Loucy (cell line): ENCODE results near the gene ABHD6.
A peak's percentile ranks its signal among the peaks of the same experiment; 100 is the strongest.

Experiments
- H2AFZ ChIP-seq: fragments of 200-600 bp; sonication (generic); 2 replicates; pipeline ENCODE4 v1.6.0; 2016; ENCODE audit warnings: antibody characterized with exemption, mild to moderate bottlenecking, low read length, moderate library complexity
- H3F3A ChIP-seq: fragments of 200-600 bp; 2 replicates; pipeline ENCODE4 v1.6.0; 2016; ENCODE audit warnings: antibody characterized with exemption, low read depth, mild to moderate bottlenecking
- H3K27me3 ChIP-seq: fragments of 200-600 bp; sonication (generic); 2 replicates; pipeline ENCODE4 v1.6.1; 2014; ENCODE audit warnings: low read length, mild to moderate bottlenecking; ENCODE audit not compliant: insufficient read depth, poor library complexity, severe bottlenecking
- H3K36me3 ChIP-seq: fragments of 200-600 bp; sonication (generic); 2 replicates; pipeline ENCODE4 v1.6.1; 2016; ENCODE audit warnings: low read length; ENCODE audit not compliant: insufficient read depth
- H3K4me1 ChIP-seq: fragments of 200-600 bp; sonication (generic); 2 replicates; pipeline ENCODE4 v1.5.1; 2014; ENCODE audit warnings: low read length, mild to moderate bottlenecking; ENCODE audit not compliant: insufficient read depth, poor library complexity, severe bottlenecking
- H3K4me2 ChIP-seq: fragments of 200-600 bp; sonication (generic); 2 replicates; pipeline ENCODE4 v1.6.0; 2014; ENCODE audit warnings: antibody characterized with exemption, low read length, low read depth, mild to moderate bottlenecking; ENCODE audit not compliant: poor library complexity, severe bottlenecking
- H3K4me3 ChIP-seq: fragments of 200-600 bp; sonication (generic); 2 replicates; pipeline ENCODE4 v1.5.1; 2014; ENCODE audit warnings: low read length, mild to moderate bottlenecking, mixed read lengths; ENCODE audit not compliant: poor library complexity, severe bottlenecking
- H3K79me2 ChIP-seq: fragments of 200-600 bp; sonication (generic); 2 replicates; pipeline ENCODE4 v1.6.1; 2014; ENCODE audit warnings: low read length; ENCODE audit not compliant: insufficient read depth
- H3K9ac ChIP-seq: fragments of 200-600 bp; sonication (generic); 2 replicates; pipeline ENCODE4 v1.6.0; 2014; ENCODE audit warnings: mild to moderate bottlenecking, low read depth, low read length, moderate library complexity; ENCODE audit not compliant: poor library complexity, severe bottlenecking
- H3K9me2 ChIP-seq: fragments of 200-600 bp; sonication (generic); replicated peaks from 2 replicates; pipeline ENCODE4 v1.6.1; 2016; ENCODE audit warnings: low read depth, low read length, mixed read lengths
- H3K9me3 ChIP-seq: fragments of 200-600 bp; sonication (generic); 2 replicates; pipeline ENCODE4 v1.6.1; 2014; ENCODE audit warnings: mild to moderate bottlenecking, antibody characterized with exemption, low read length, low read depth; ENCODE audit not compliant: insufficient read depth
- H4K20me1 ChIP-seq: fragments of 200-600 bp; sonication (generic); 2 replicates; pipeline ENCODE4 v1.6.0; 2014; ENCODE audit warnings: antibody characterized with exemption, low read length, mild to moderate bottlenecking; ENCODE audit not compliant: insufficient read depth, poor library complexity, severe bottlenecking
- EZH2phosphoT487 ChIP-seq: fragments of 200-600 bp; IDR thresholded peaks from 2 replicates; pipeline ENCODE4 v1.6.1; 2018; ENCODE audit warnings: antibody characterized with exemption, mild to moderate bottlenecking, moderate library complexity, borderline replicate concordance
- TF ChIP-seq, protein P1 (sequence below): fragments of 200-600 bp; sonication (generic); conservative IDR thresholded peaks from 2 replicates; pipeline ENCODE4 v1.5.1; 2014; ENCODE audit warnings: mild to moderate bottlenecking, antibody characterized with exemption, low read length

ABHD6 gene

DNA sequence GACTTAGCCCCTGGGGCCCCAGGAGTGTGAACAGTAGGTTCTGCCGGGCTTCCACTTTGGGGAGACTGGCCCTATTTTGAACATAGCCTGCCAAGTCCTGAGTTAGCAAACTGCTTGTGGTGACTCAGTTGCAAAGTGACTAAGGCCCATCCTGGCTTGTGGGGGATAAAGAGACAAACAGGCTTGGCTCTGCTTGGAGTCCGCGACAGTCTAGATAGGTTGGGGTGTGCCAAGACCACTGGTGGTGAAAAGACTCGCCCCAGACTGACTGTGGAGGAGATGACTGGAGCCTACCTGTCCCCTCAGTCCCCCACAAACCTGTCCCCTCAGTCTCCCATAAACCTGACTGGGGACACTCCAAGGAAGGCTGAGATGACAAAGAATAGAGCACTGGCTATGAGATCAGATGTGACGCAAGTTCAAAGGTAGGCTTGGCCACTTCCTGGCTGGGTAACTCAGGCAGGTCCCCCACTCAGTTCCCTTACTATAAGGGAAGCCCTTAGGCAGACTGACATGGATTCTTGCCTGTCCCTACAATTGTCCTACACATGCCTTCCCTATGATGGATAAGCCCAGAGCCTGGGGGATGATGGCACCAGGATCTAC is 31.1 kb upstream of the ABHD6 start:
- H3K36me3 ChIP-seq: no peaks in the 10 kb centered on the region
- no peaks in the 10 kb centered on the region for H3K79me2 ChIP-seq
- H3K27me3 ChIP-seq: no peaks in the 10 kb centered on the region
- H3F3A ChIP-seq: no peaks in the 10 kb centered on the region
- no peaks in the 10 kb centered on the region for H3K9me3 ChIP-seq
- H3K4me2 ChIP-seq: no peak overlapping the region
- TF ChIP-seq, protein P1, sequence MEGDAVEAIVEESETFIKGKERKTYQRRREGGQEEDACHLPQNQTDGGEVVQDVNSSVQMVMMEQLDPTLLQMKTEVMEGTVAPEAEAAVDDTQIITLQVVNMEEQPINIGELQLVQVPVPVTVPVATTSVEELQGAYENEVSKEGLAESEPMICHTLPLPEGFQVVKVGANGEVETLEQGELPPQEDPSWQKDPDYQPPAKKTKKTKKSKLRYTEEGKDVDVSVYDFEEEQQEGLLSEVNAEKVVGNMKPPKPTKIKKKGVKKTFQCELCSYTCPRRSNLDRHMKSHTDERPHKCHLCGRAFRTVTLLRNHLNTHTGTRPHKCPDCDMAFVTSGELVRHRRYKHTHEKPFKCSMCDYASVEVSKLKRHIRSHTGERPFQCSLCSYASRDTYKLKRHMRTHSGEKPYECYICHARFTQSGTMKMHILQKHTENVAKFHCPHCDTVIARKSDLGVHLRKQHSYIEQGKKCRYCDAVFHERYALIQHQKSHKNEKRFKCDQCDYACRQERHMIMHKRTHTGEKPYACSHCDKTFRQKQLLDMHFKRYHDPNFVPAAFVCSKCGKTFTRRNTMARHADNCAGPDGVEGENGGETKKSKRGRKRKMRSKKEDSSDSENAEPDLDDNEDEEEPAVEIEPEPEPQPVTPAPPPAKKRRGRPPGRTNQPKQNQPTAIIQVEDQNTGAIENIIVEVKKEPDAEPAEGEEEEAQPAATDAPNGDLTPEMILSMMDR: no peak
- no peak for TF ChIP-seq EZH2phosphoT487
- H3K4me3 ChIP-seq: no peak overlapping the region
- H4K20me1 ChIP-seq: no peaks in the 10 kb centered on the region
- H3K9me2 ChIP-seq: no peaks in the 10 kb centered on the region
- no peak overlapping the region for H2AFZ ChIP-seq
- H3K4me1 ChIP-seq: peaks cover 4% of the 10 kb centered on the region
- H3K9ac ChIP-seq: no peak overlapping the region

DNA sequence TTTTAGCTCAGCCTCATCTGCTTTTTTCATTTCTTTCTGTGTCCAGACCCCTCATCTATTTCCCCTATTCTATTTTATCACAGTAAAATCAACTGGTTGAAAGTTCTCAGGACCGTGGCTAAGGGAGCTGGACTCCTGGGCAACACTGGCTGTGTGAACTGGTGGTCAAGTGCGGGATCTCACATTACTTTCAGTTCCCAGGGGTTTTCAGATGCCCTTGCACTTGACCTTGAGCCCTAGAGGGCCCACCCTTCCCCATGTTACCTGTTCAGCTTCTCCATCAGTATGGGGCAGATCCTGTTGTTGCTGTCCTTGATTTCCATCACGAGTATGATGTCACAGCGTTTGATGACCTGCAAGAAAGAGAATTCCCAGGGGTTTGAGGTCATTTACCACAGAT is 29.6 kb upstream of the ABHD6 start:
- no peaks in the 10 kb centered on the region for H3K4me1 ChIP-seq
- no peaks in the 10 kb centered on the region for H3K36me3 ChIP-seq
- no peak overlapping the region for H3K4me2 ChIP-seq
- H3K4me3 ChIP-seq: no peak overlapping the region
- no peaks in the 10 kb centered on the region for H3K9me2 ChIP-seq
- no peaks in the 10 kb centered on the region for H3K79me2 ChIP-seq
- no peaks in the 10 kb centered on the region for H4K20me1 ChIP-seq
- H3K9ac ChIP-seq: no peak overlapping the region
- H3K27me3 ChIP-seq: no peaks in the 10 kb centered on the region
- no peaks in the 10 kb centered on the region for H3K9me3 ChIP-seq
- TF ChIP-seq, protein P1: no peak
- TF ChIP-seq EZH2phosphoT487: no peak
- H3F3A ChIP-seq: no peaks in the 10 kb centered on the region
- no peak overlapping the region for H2AFZ ChIP-seq

DNA sequence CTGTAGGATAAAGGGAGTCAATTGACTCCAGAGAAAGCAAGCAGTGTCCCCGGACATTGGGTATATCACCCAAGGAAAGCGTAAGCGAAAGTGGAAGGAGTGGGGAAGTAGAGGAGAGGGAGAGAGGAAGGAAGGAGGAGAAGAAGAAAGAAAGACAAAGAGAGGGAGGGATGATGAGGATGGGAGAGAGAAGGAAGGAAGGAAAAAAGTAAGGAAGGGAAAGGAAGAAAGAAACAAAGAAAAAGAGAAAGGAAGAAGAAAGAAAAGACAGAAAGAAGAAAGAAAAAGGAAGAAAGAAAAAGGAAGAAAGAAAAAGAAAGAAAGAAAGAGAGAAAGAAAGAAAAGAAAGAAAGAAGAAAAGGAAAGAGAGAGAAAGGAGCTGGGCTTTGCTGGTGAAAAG is 27.7 kb upstream of the ABHD6 start:
- H3K9ac ChIP-seq: no peak overlapping the region
- H3K36me3 ChIP-seq: no peaks in the 10 kb centered on the region
- H3K9me3 ChIP-seq: no peaks in the 10 kb centered on the region
- H2AFZ ChIP-seq: peak overlapping the region; percentile 56; the same call in 1 of the 2 replicates
- no peak overlapping the region for H3K4me3 ChIP-seq
- H3K27me3 ChIP-seq: no peaks in the 10 kb centered on the region
- no peaks in the 10 kb centered on the region for H3K9me2 ChIP-seq
- no peaks in the 10 kb centered on the region for H4K20me1 ChIP-seq
- peaks cover 2% of the 10 kb centered on the region for H3K4me1 ChIP-seq
- H3K4me2 ChIP-seq: peak overlapping the region; percentile 13
- TF ChIP-seq, protein P1: no peak
- no peak for TF ChIP-seq EZH2phosphoT487
- no peaks in the 10 kb centered on the region for H3F3A ChIP-seq
- H3K79me2 ChIP-seq: no peaks in the 10 kb centered on the region
